NK-92 treated with Interleukin-12 subunit alpha and Interleukin-12 subunit beta, amount 100 ng/mL, for 24 hours (cell line): ENCODE results near the gene GABRG2.

Experiments used
- DNase-seq: peaks from one replicate; lab custom pipeline; 2025; lab: John Stamatoyannopoulos, UW

GABRG2 gene

GRCh38 chr5:162193012-162193411, 125.4 kb downstream of the GABRG2 start:
- no peak for DNase-seq

GRCh38 chr5:162196351-162196750, 128.8 kb downstream of the GABRG2 start:
- DNase-seq = no peak

GRCh38 chr5:162202285-162202880, 134.8 kb downstream of the GABRG2 start:
- DNase-seq = no peak
